Measurements from ENCODE around the gene TRDN. TPM values are rescaled to one million over a fixed set of nuclear protein-coding genes. Genes with fewer than 3 reads are reported as not detected.

Gene TRDN
- total and polyA plus RNA-seq, 2 donors from 2014 or later: 0.19 TPM; not detected in 1

DNA sequence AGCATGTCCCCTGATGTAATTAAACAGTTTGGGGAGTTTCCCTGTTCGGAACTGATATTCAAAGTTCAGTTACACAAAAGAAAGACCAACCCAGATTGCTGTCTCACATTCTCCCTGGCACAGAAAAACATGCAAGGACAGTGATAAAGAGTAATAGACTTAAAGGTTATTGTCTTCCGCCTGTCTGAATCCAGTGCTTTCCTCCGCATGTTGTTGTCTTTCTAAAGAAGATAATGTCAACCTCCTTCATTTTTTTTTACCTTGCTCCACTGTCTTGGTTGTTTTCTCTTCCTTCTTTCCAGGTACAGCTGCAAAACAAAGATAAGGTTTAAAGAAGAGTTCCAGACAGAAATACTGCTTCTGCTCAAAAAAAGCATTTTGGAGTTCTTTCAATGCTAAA lies 284.5 kb downstream of the TRDN start:
- Histone ChIP-seq H3K9me3 (ENCODE audit: control insufficient read depth in 2 of 3, insufficient read depth in 1 of 3, low read length in 3 of 3) (no peaks in the 10 kb centered on the region), H3K27ac (ENCODE audit: low read depth in 2 of 2, low read length in 2 of 2) (no peak overlapping the region), H3K27me3 (ENCODE audit: control insufficient read depth, insufficient read depth, low read length) (no peaks in the 10 kb centered on the region), H3K9ac (ENCODE audit: low read length in 3 of 3) (no peak overlapping the region), H3K4me1 (ENCODE audit: control insufficient read depth in 2 of 3, insufficient read depth in 2 of 3, low read depth in 1 of 3, low read length in 3 of 3) (no peaks in the 10 kb centered on the region), H3K36me3 (ENCODE audit: control insufficient read depth in 2 of 3, insufficient read depth in 3 of 3, low read length in 3 of 3) (no peaks in the 10 kb centered on the region), H3K4me3 (ENCODE audit: low read length in 3 of 3) (no peak overlapping the region)
- FAIRE-seq (no peak), DNase-seq (no peak)
- intact Hi-C loops (cut with DNase I): no loop called here
- TF ChIP-seq, protein P1, sequence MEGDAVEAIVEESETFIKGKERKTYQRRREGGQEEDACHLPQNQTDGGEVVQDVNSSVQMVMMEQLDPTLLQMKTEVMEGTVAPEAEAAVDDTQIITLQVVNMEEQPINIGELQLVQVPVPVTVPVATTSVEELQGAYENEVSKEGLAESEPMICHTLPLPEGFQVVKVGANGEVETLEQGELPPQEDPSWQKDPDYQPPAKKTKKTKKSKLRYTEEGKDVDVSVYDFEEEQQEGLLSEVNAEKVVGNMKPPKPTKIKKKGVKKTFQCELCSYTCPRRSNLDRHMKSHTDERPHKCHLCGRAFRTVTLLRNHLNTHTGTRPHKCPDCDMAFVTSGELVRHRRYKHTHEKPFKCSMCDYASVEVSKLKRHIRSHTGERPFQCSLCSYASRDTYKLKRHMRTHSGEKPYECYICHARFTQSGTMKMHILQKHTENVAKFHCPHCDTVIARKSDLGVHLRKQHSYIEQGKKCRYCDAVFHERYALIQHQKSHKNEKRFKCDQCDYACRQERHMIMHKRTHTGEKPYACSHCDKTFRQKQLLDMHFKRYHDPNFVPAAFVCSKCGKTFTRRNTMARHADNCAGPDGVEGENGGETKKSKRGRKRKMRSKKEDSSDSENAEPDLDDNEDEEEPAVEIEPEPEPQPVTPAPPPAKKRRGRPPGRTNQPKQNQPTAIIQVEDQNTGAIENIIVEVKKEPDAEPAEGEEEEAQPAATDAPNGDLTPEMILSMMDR (IDR thresholded peaks at IDR 0.05; ENCODE audit: borderline replicate concordance, extremely low read depth, insufficient read depth): no peak

DNA sequence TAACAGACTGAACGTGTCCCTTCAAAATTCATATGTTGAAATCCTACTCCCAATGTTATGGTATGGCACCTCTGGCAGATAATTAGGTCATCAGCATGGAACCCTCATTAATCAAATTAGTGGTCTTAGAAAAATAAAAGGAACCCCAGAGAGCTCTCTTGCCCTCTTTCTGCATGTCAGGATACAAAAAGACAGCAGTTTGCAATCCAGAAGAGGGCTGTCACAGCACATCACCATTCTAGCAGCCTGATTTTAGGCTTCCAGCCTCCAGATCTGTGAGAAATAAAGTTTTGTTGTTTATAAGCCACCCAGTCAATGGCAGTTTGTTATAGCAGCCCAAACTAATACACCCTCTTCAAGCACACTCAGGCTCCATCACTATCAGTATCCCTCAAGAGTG lies 292.9 kb downstream of the TRDN start:
- H3K4me3 ChIP-seq (ENCODE audit: low read length in 3 of 3): no peak overlapping the region
- H3K27ac ChIP-seq (ENCODE audit: low read depth in 2 of 2, low read length in 2 of 2): no peak overlapping the region
- no peaks in the 10 kb centered on the region for H3K4me1 ChIP-seq (ENCODE audit: control insufficient read depth in 2 of 3, insufficient read depth in 2 of 3, low read depth in 1 of 3, low read length in 3 of 3)
- no peaks in the 10 kb centered on the region for H3K27me3 ChIP-seq (ENCODE audit: control insufficient read depth, insufficient read depth, low read length)
- intact Hi-C loops (cut with DNase I): no loop called here
- TF ChIP-seq, protein P1 (IDR thresholded peaks at IDR 0.05; ENCODE audit: borderline replicate concordance, extremely low read depth, insufficient read depth): no peak
- FAIRE-seq (no peak), DNase-seq (no peak)
- H3K9me3 ChIP-seq (ENCODE audit: control insufficient read depth in 2 of 3, insufficient read depth in 1 of 3, low read length in 3 of 3): no peaks in the 10 kb centered on the region
- no peak overlapping the region for H3K9ac ChIP-seq (ENCODE audit: low read length in 3 of 3)
- no peaks in the 10 kb centered on the region for H3K36me3 ChIP-seq (ENCODE audit: control insufficient read depth in 2 of 3, insufficient read depth in 3 of 3, low read length in 3 of 3)

DNA sequence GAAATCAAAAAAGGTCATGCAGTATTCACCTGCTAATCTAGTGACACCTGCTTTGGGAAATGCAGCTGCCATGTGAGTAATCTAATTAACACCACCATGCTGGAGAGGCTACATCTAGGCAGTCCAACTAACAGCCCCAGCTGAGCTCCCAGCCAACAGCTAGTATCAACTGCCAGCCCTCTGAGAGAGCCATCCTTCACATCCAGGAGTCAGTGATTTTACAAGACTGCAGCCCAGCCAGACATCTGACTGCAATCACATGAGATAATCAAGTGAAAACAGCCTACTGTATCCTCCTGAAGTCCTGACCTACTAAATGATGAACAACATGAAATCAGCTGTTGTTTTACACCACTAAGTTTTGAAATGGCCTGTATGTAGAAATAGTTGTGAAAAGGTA lies 298.4 kb downstream of the TRDN start:
- TF ChIP-seq, protein P1 (IDR thresholded peaks at IDR 0.05; ENCODE audit: borderline replicate concordance, extremely low read depth, insufficient read depth): no peak
- Histone ChIP-seq H3K4me1 (ENCODE audit: control insufficient read depth in 2 of 3, insufficient read depth in 2 of 3, low read depth in 1 of 3, low read length in 3 of 3) (no peaks in the 10 kb centered on the region), H3K27me3 (ENCODE audit: control insufficient read depth, insufficient read depth, low read length) (no peaks in the 10 kb centered on the region), H3K36me3 (ENCODE audit: control insufficient read depth in 2 of 3, insufficient read depth in 3 of 3, low read length in 3 of 3) (no peaks in the 10 kb centered on the region), H3K9ac (ENCODE audit: low read length in 3 of 3) (no peak overlapping the region), H3K27ac (ENCODE audit: low read depth in 2 of 2, low read length in 2 of 2) (no peak overlapping the region), H3K4me3 (ENCODE audit: low read length in 3 of 3) (no peak overlapping the region), H3K9me3 (ENCODE audit: control insufficient read depth in 2 of 3, insufficient read depth in 1 of 3, low read length in 3 of 3) (no peaks in the 10 kb centered on the region)
- no peak for FAIRE-seq
- intact Hi-C loops (cut with DNase I): no loop called here
- DNase-seq: no peak
